Globus pallidus (tissue), 1 donor: ENCODE results near the gene ALAS1.
A peak's percentile ranks its signal among the peaks of the same experiment; 100 is the strongest.
"Not testable (repeated sequence)": the region's sequence is repeated elsewhere in the genome, so short reads cannot be mapped to it uniquely, and the experiment has no call there.

Source experiments
- DNase-seq: peaks from one replicate; pipeline ENCODE4 v3.0.0-alpha.2; 2015; ENCODE audit warnings: low spot score

ALAS1 gene

GRCh38 chr3:52176951-52177700 is 20.8 kb upstream of the ALAS1 start:
- no peak for DNase-seq

- DNase-seq = no peak
Observed at GRCh38 chr3:52177701-52178042, 20.3 kb upstream of the ALAS1 start.

GRCh38 chr3:52178126-52178525 is 19.8 kb upstream of the ALAS1 start:
- DNase-seq = not testable (repeated sequence)

GRCh38 chr3:52178537-52178936 is 19.4 kb upstream of the ALAS1 start:
- no peak for DNase-seq

DNA sequence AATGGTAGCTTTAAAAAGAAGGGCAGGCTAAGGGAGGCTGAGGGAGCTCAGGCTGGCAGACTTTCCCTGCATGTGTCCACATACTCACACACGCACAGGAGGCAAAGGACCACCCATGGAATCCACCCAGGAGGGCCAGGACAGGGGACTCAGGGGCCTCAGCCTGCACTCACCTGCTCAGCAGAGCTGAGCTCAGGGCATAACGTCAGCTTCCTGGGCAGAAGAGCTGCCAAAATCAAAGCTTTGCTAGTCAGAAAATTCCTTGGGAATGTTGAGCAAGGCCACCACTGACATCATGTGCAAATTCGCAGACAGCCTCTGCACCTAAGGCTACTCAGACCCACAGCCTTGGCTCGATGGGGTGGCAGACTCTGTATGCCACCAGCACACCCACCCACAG is 16.4 kb upstream of the ALAS1 start:
- DNase-seq = no peak

DNA sequence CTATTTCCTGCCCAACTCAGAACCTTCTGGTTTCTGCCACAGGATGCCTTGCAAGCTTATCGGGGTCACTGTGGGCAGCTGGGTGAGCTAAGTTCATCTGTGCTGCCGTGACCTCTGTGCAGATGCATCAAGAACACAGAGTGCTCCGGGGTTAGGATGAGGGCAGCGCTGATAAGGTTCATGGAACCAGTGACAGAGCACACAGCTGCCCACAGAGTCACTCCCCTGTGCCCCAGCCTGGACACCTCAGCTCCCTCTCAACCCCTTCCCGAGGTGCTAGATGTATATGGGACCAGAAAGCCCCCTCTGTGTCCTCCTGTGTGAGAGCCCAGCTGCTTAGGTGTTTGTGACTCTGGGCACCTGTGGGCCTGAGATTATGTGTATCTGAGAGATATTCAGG is 15.8 kb upstream of the ALAS1 start:
- no peak for DNase-seq

GRCh38 chr3:52182691-52183090 is 15.3 kb upstream of the ALAS1 start:
- DNase-seq = no peak

- DNase-seq = no peak
Observed at GRCh38 chr3:52183786-52184445, 14.0 kb upstream of the ALAS1 start.

GRCh38 chr3:52184690-52185089 is 13.3 kb upstream of the ALAS1 start:
- DNase-seq = no peak

GRCh38 chr3:52185311-52185710 is 12.6 kb upstream of the ALAS1 start:
- DNase-seq = no peak

DNA sequence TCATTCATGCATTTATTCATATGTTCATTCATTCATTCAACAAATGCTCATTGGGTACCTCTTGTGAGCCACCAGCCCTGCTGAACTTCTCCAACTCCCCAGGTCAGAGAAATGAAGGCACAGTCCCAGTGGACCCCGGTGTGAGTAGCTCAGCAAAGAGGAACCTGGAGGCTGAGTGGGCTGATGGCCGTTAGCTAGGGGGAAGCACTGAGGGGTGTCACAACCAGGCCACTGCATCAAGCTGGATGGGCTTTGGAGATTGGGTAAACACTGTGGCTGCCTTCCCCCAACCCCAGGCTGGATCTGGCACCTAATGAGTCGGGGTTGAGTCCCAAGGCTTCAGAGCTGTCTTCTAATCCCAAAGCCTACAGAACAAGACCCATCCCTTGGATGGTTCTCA is 12.1 kb upstream of the ALAS1 start:
- no peak for DNase-seq

GRCh38 chr3:52186729-52187128 is 11.2 kb upstream of the ALAS1 start:
- no peak for DNase-seq

DNA sequence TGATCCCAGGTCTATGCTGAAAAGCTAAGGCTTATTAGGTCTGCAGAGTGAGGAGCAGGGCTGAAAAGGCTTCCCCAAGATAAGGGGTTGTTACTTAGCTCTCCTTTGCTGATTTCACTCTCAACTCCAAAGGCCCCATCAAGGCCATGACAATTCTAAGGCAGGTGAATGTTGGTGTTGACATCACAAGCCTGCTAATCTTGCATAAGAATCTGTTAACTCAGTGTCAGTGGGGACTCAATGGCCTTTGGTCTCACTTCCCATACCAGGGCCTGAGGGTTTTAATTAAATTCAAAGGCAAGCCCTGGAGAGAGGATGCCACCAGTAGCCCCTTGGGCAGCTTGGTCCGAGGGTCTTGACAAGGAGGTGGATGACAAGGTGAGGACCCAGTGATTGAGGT is 9.4 kb upstream of the ALAS1 start:
- no peak for DNase-seq

GRCh38 chr3:52190294-52191074 is 7.5 kb upstream of the ALAS1 start:
- peak; percentile 61 for DNase-seq

DNA sequence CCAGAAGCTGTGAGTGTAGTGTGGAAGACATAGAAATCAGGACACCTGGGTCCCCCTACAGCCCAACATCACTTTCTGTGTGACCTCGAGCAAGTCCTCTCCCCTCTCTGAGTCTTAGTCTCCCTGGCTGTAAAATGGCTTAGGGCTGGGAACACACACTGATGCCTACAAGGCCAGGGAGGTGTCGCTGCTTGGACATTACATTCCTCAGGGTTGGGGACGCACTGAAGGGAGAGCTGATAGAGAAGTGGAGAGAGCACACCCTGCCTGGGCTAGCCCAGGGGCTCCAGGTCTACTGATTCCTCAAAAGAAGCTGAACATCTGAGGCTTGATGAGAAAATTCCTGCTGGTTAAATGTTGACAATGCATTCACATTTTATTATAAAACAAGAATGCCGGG is 6.3 kb upstream of the ALAS1 start:
- no peak for DNase-seq

DNA sequence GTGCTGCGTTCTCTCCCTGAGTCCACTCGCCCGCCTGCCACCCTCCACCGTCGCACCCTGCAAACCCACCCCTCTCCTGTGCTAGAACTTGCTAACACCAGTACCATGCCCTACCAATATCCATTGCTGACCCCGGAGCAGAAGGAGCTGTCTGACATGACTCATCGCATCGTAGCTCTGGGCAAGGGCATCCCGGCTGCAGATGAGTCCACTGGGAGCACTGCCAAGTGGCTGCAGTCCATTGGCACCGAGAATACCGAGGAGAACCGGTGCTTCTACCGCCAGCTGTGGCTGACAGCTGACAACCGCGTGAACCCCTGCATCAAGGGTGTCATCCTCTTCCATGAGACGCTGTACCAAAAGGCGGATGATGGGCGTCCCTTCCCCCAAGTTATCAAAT is 4.9 kb upstream of the ALAS1 start:
- peak; percentile 80 for DNase-seq

DNA sequence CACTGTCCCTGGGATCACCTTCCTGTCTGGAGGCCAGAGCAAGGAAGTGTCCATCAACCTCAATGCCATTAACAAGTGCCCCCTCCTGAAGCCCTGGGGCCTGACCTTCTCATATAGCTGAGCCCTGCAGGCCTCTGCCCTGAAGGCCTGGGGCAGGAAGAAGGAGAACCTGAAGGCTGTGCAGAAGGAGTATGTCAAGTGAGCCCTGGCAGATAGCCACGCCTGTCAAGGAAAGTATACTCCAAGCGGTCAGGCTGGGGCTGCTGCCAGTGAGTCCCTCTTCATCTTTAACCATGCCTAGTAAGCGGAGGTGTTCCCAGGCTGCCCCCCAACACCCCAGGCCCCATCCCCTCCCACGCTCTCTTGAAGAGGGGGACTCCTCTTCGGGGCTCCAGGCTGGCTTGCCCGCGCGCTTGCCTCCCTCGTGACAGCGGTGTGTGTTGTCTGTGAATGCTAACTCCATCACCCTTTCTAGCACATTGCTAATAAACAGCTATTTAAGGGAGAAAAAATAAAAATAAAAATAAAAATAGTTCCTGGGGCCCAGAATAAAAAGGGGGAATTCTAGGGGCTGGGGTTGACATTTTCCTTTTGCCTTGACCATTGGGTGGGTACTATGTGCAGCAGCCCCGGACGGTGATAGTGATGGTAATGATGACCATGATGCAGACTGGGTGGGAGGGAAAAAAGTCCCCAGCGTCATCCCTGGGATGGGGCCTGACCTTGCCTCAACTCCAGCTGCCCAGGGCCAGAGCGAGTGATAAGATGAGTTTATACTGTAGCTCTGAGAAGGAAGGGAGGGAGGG is 3.3 kb upstream of the ALAS1 start:
- DNase-seq = no peak

GRCh38 chr3:52195291-52195597 is 2.7 kb upstream of the ALAS1 start:
- DNase-seq = no peak

DNA sequence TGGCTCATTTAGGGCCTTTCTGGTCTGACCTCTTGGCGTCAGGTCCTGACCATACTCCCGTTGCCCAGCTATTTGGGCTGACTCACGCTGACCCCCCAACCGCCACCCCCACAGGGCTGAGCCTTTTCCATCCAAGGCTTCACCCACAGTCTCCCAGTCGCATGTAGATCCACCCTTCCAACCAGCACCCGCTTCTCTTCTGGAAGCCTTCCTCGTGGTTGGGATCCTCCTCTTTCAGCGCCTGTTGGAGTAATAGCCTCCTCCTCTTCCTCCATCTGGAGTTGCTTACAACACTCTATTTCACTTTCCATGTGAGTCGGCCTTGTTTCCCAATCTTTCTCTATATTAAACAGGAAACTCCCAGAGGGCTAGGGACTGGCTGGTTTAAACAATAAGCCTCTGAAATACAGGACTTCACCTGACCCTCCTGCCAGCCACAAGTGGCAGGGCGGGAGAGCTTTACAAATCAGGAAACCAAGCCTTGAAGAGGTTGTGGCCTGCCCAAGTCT is 2.1 kb upstream of the ALAS1 start:
- DNase-seq = no peak

- DNase-seq = no peak
Observed at GRCh38 chr3:52196977-52197376, 983 bp upstream of the ALAS1 start.

DNA sequence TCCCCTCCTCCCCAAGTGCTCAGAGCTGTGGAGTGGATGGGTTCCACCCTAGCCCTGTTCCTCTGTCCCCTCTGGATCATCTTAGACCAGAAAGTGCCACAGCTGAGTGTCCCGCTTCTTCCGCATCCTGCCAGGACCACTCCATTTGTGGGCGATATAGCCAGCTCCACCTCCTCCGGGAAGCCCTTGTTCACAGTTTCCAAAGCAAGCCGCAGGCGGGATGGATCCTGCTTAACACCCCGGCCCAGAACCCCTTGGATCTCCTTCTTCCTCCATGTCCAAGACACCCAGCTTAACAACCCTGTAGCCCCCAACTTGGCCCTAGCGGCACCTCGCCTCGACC is 490 bp upstream of the ALAS1 start:
- no peak for DNase-seq
